Liver (tissue), 9 donors: ENCODE measurements around the gene SEMA6B. TPM values are rescaled to one million over a fixed set of nuclear protein-coding genes. Genes with fewer than 3 reads are reported as not detected.

Experiments
- DNase-seq: peaks from one replicate; pipeline ENCODE4 v3.0.0-alpha.2; 2017; ENCODE audit warnings: low spot score
- H3K27ac ChIP-seq, 2 donors: one replicate each; pipeline ENCODE4 v1.7.0; 2013; ENCODE audit warnings: inconsistent platforms in 2 of 2, low read length in 2 of 2, control low read depth in 1 of 2, low read depth in 1 of 2, mild to moderate bottlenecking in 1 of 2
- H3K27me3 ChIP-seq, 4 donors: one replicate each; pipeline versions ENCODE4 v1.6.1 to v1.7.0; 2013; ENCODE audit warnings: low read length in 3 of 4, inconsistent platforms in 1 of 4, mild to moderate bottlenecking in 1 of 4, moderate library complexity in 1 of 4; ENCODE audit not compliant: control insufficient read depth in 4 of 4, insufficient read depth in 4 of 4
- H3K36me3 ChIP-seq, 4 donors: one replicate each; pipeline versions ENCODE4 v1.6.1 to v1.7.0; 2013; ENCODE audit warnings: low read length in 3 of 4, mild to moderate bottlenecking in 3 of 4, low read depth in 1 of 4, moderate library complexity in 1 of 4; ENCODE audit not compliant: control insufficient read depth in 4 of 4, insufficient read depth in 3 of 4
- H3K4me1 ChIP-seq, 4 donors: one replicate each; pipeline versions ENCODE4 v1.6.1 to v1.7.0; 2013; ENCODE audit warnings: low read length in 3 of 4, mild to moderate bottlenecking in 3 of 4, moderate library complexity in 1 of 4; ENCODE audit not compliant: control insufficient read depth in 4 of 4, insufficient read depth in 4 of 4
- H3K4me3 ChIP-seq, 3 donors: one replicate each; pipeline versions ENCODE4 v1.6.1 to v1.7.0; 2013; ENCODE audit warnings: low read length in 3 of 3, control low read depth in 1 of 3, low read depth in 1 of 3, mild to moderate bottlenecking in 1 of 3
- H3K9ac ChIP-seq, 2 donors: one replicate each; pipeline ENCODE4 v1.7.0; 2013; ENCODE audit warnings: low read length in 2 of 2, mild to moderate bottlenecking in 2 of 2, moderate library complexity in 2 of 2, control low read depth in 1 of 2, low read depth in 1 of 2
- H3K9me3 ChIP-seq, 4 donors: one replicate each; pipeline versions ENCODE4 v1.6.1 to v1.7.0; 2013; ENCODE audit warnings: low read length in 3 of 4; ENCODE audit not compliant: control insufficient read depth in 4 of 4
- ATF3 ChIP-seq: IDR thresholded peaks from 2 replicates; pipeline ENCODE4 v1.6.1; 2016; ENCODE audit warnings: antibody characterized with exemption
- CTCF ChIP-seq: fragments of 150-350 bp; IDR thresholded peaks from 2 replicates; pipeline ENCODE4 v1.5.1; 2017; ENCODE audit warnings: improper control_type of control experiment, low read depth, low read length; ENCODE audit not compliant: missing input control
- EGR1 ChIP-seq, 2 donors: IDR thresholded peaks; 2 replicates each; pipeline ENCODE4 v1.6.1; 2016 to 2018; ENCODE audit warnings: antibody characterized with exemption in 2 of 2, low read depth in 2 of 2
- FOXA1 ChIP-seq: IDR thresholded peaks from 2 replicates; pipeline ENCODE4 v1.6.1; 2016; ENCODE audit warnings: antibody characterized with exemption
- FOXA2 ChIP-seq: IDR thresholded peaks from 2 replicates; pipeline ENCODE4 v1.6.1; 2016; ENCODE audit warnings: antibody characterized with exemption
- GABPA ChIP-seq, 2 donors: IDR thresholded peaks in 1 of 2; conservative IDR thresholded peaks in 1 of 2; 2 replicates each; pipeline ENCODE4 v1.6.1; 2016; ENCODE audit warnings: antibody characterized with exemption in 2 of 2, mild to moderate bottlenecking in 1 of 2, moderate library complexity in 1 of 2
- HNF4A ChIP-seq, 2 donors: conservative IDR thresholded peaks; 2 replicates each; pipeline ENCODE4 v1.6.1; 2016; ENCODE audit warnings: antibody characterized with exemption in 2 of 2, mild to moderate bottlenecking in 2 of 2
- HNF4G ChIP-seq: IDR thresholded peaks from 2 replicates; pipeline ENCODE4 v1.6.1; 2016; ENCODE audit warnings: antibody characterized with exemption
- MAX ChIP-seq: IDR thresholded peaks from 2 replicates; pipeline ENCODE4 v1.6.1; 2016; ENCODE audit warnings: antibody characterized with exemption
- NR2F2 ChIP-seq: IDR thresholded peaks from 2 replicates; pipeline ENCODE4 v1.6.1; 2016; ENCODE audit warnings: antibody characterized with exemption
- RAD21 ChIP-seq, 2 donors: IDR thresholded peaks; 2 replicates each; pipeline ENCODE4 v1.6.1; 2016; ENCODE audit warnings: antibody characterized with exemption in 2 of 2, mild to moderate bottlenecking in 2 of 2
- REST ChIP-seq: IDR thresholded peaks from 2 replicates; pipeline ENCODE4 v1.6.1; 2016; ENCODE audit warnings: antibody characterized with exemption, mild to moderate bottlenecking
- RXRA ChIP-seq, 2 donors: IDR thresholded peaks; 2 replicates each; pipeline ENCODE4 v1.6.1; 2017 to 2018; ENCODE audit warnings: antibody characterized with exemption in 2 of 2, mild to moderate bottlenecking in 1 of 2
- YY1 ChIP-seq: IDR thresholded peaks from 2 replicates; pipeline ENCODE4 v1.6.1; 2016; ENCODE audit warnings: antibody characterized with exemption, mild to moderate bottlenecking
- ZBTB33 ChIP-seq: IDR thresholded peaks from 2 replicates; pipeline ENCODE4 v1.6.1; 2016; ENCODE audit warnings: antibody characterized with exemption
- WGBS: extraction: QIAGEN DNeasy Blood & Tissue Kit; methylation state at CpG from one replicate; pipeline ENCODE4 v1.1.7; 2013; 5-methylcytosine and 5-hydroxymethylcytosine counted together
- polyA plus RNA-seq, 2 donors: library from polyadenylated mRNA; stranded (reverse) in 1 of 2; unstranded in 1 of 2; fragments of 200-250 nt in 1 of 2; fragments of >200 nt in 1 of 2; fragmentation: Nextera tagmentation in 1 of 2; extraction: Ambion mirVana in 1 of 2; gene quantifications; one replicate each; pipeline versions ENCODE4 v1.2.1 to v1.2.3, GENCODE V29; 2013 to 2015
- total RNA-seq, 2 donors: library from RNA; depleted of rRNA; stranded (reverse); fragments of >200 nt; gene quantifications; one replicate each; pipeline ENCODE4 v1.2.3, GENCODE V29; 2014
- donor health status: healthy.
- donor health status: healthy.
- donor health status: healthy.
- donor health status: healthy.
- donor health status: healthy.

Gene SEMA6B
- total and polyA plus RNA-seq, 4 donors: 0.58 to 3.2 (median 2.9) TPM

- WGBS: 2% methylated on average over 62 of the region's 62 CpGs
- no peak overlapping the region for H3K27ac ChIP-seq
- H3K27me3 ChIP-seq: peaks cover 0 to 3% (median under 1%) of the 10 kb centered on the region in 4 donors
- DNase-seq: no peak
- H3K9ac ChIP-seq: no peak overlapping the region
- H3K4me1 ChIP-seq: peaks cover 9 to 16% (median 11%) of the 10 kb centered on the region in 4 donors
- peak overlapping the region in 1 of 3 donors; percentile 40 for H3K4me3 ChIP-seq
- H3K36me3 ChIP-seq: no peaks in the 10 kb centered on the region
- H3K9me3 ChIP-seq: no peaks in the 10 kb centered on the region
- no peak for TF ChIP-seq RXRA (IDR thresholded peaks at IDR 0.05)
- TF ChIP-seq ZBTB33: no peak
- TF ChIP-seq RAD21 (IDR thresholded peaks at IDR 0.05): no peak
- no peak for TF ChIP-seq GABPA (IDR thresholded peaks at IDR 0.05 in 1 of 2, conservative IDR thresholded peaks at IDR 0.05 in 1 of 2)
- no peak for TF ChIP-seq MAX
- TF ChIP-seq FOXA2: no peak
- no peak for TF ChIP-seq YY1
- no peak for TF ChIP-seq NR2F2
- TF ChIP-seq EGR1 (IDR thresholded peaks at IDR 0.05; ENCODE audit: low read depth in 2 of 2): no peak
- no peak for TF ChIP-seq HNF4A (conservative IDR thresholded peaks at IDR 0.05)
- TF ChIP-seq FOXA1: no peak
- no peak for TF ChIP-seq CTCF
- TF ChIP-seq ATF3: no peak
- TF ChIP-seq HNF4G: no peak
- no peak for TF ChIP-seq REST
These were observed 21.6 kb upstream of the SEMA6B start for GRCh38 chr19:4580961-4581665.
